GM12872 (cell line): ENCODE measurements around the gene PI16.

Source experiments
- CTCF ChIP-seq: IDR thresholded peaks from 3 replicates; pipeline ENCODE4 v1.5.1; 2011; ENCODE audit warnings: low read depth, mild to moderate bottlenecking, low read length, moderate library complexity; ENCODE audit not compliant: insufficient read depth

Gene PI16

GRCh38 chr6:36975231-36976006 is 20.9 kb downstream of the PI16 start:
- TF ChIP-seq CTCF = no peak

- no peak for TF ChIP-seq CTCF
Observed at GRCh38 chr6:36976007-36976264, 21.4 kb downstream of the PI16 start.

- no peak for TF ChIP-seq CTCF
Observed at GRCh38 chr6:36976509-36976908, 22.0 kb downstream of the PI16 start.

GRCh38 chr6:36976931-36977330 is 22.4 kb downstream of the PI16 start:
- no peak for TF ChIP-seq CTCF

GRCh38 chr6:36977470-36977941 is 23.0 kb downstream of the PI16 start:
- peak; percentile 70 for TF ChIP-seq CTCF

- TF ChIP-seq CTCF = no peak
Observed at GRCh38 chr6:36978421-36979346, 24.1 kb downstream of the PI16 start.

- peak; percentile 61 for TF ChIP-seq CTCF
Observed at GRCh38 chr6:36979347-36979742, 24.8 kb downstream of the PI16 start.
